Stimulated activated memory B cell treated with anti-CD40 and anti-IgM and Interleukin-4, amounts not matched to agents 10 μg/mL and 1 μg/mL and 100 μg/mL, for 72 hours (primary cell): ENCODE measurements around the gene SYNPR.

Experiments used
- ATAC-seq: fragments of 150-1000 bp; cut with Tn5 transposase; 2 replicates; pipeline ENCODE4 v1.10.0; 2021
- H3K27ac Mint-ChIP-seq: one replicate; pipeline ENCODE4 v1.8.0; 2022; ENCODE audit warnings: mild to moderate bottlenecking, mixed read lengths
- H3K27me3 Mint-ChIP-seq: one replicate; pipeline ENCODE4 v1.8.0; 2022; ENCODE audit warnings: mixed read lengths
- H3K36me3 Mint-ChIP-seq: one replicate; pipeline ENCODE4 v1.8.0; 2022; ENCODE audit warnings: mixed read lengths
- H3K4me1 Mint-ChIP-seq: one replicate; pipeline ENCODE4 v1.8.0; 2022; ENCODE audit warnings: mixed read lengths
- H3K4me3 Mint-ChIP-seq: one replicate; pipeline ENCODE4 v1.8.0; 2022; ENCODE audit warnings: mild to moderate bottlenecking, moderate library complexity, mixed read lengths
- H3K9me3 Mint-ChIP-seq: one replicate; pipeline ENCODE4 v1.8.0; 2022; ENCODE audit warnings: mixed read lengths

The SYNPR gene

GRCh38 chr3:63562323-63562722 lies 284.2 kb downstream of the SYNPR start:
- no peaks in the 10 kb centered on the region for H3K9me3 Mint-ChIP-seq
- no peaks in the 10 kb centered on the region for H3K4me1 Mint-ChIP-seq
- ATAC-seq: no peak
- no peak overlapping the region for H3K27ac Mint-ChIP-seq
- H3K4me3 Mint-ChIP-seq: no peak overlapping the region
- no peaks in the 10 kb centered on the region for H3K27me3 Mint-ChIP-seq
- H3K36me3 Mint-ChIP-seq: no peaks in the 10 kb centered on the region

GRCh38 chr3:63563572-63563971 lies 285.5 kb downstream of the SYNPR start:
- no peak for ATAC-seq
- H3K4me3 Mint-ChIP-seq: no peak overlapping the region
- no peaks in the 10 kb centered on the region for H3K9me3 Mint-ChIP-seq
- H3K4me1 Mint-ChIP-seq: no peaks in the 10 kb centered on the region
- H3K27ac Mint-ChIP-seq: no peak overlapping the region
- no peaks in the 10 kb centered on the region for H3K27me3 Mint-ChIP-seq
- no peaks in the 10 kb centered on the region for H3K36me3 Mint-ChIP-seq

GRCh38 chr3:63565220-63565619 lies 287.1 kb downstream of the SYNPR start:
- no peaks in the 10 kb centered on the region for H3K4me1 Mint-ChIP-seq
- no peak for ATAC-seq
- no peak overlapping the region for H3K4me3 Mint-ChIP-seq
- H3K9me3 Mint-ChIP-seq: no peaks in the 10 kb centered on the region
- H3K27ac Mint-ChIP-seq: no peak overlapping the region
- H3K27me3 Mint-ChIP-seq: no peaks in the 10 kb centered on the region
- H3K36me3 Mint-ChIP-seq: no peaks in the 10 kb centered on the region

- no peak overlapping the region for H3K4me3 Mint-ChIP-seq
- H3K9me3 Mint-ChIP-seq: no peaks in the 10 kb centered on the region
- no peaks in the 10 kb centered on the region for H3K27me3 Mint-ChIP-seq
- no peaks in the 10 kb centered on the region for H3K36me3 Mint-ChIP-seq
- no peaks in the 10 kb centered on the region for H3K4me1 Mint-ChIP-seq
- H3K27ac Mint-ChIP-seq: no peak overlapping the region
- ATAC-seq: no peak
Measured at GRCh38 chr3:63571682-63572081, 293.6 kb downstream of the SYNPR start.

GRCh38 chr3:63576846-63577245 lies 298.7 kb downstream of the SYNPR start:
- ATAC-seq: no peak
- Mint-ChIP-seq H3K9me3 (no peaks in the 10 kb centered on the region), H3K27ac (no peak overlapping the region), H3K4me3 (no peak overlapping the region), H3K27me3 (no peaks in the 10 kb centered on the region), H3K36me3 (no peaks in the 10 kb centered on the region), H3K4me1 (no peaks in the 10 kb centered on the region)

- no peaks in the 10 kb centered on the region for H3K36me3 Mint-ChIP-seq
- no peaks in the 10 kb centered on the region for H3K9me3 Mint-ChIP-seq
- H3K4me1 Mint-ChIP-seq: no peaks in the 10 kb centered on the region
- H3K4me3 Mint-ChIP-seq: no peak overlapping the region
- no peak for ATAC-seq
- no peak overlapping the region for H3K27ac Mint-ChIP-seq
- H3K27me3 Mint-ChIP-seq: no peaks in the 10 kb centered on the region
Measured at GRCh38 chr3:63578858-63579257, 300.8 kb downstream of the SYNPR start.

- Mint-ChIP-seq H3K9me3 (no peaks in the 10 kb centered on the region), H3K4me1 (no peaks in the 10 kb centered on the region), H3K27me3 (no peaks in the 10 kb centered on the region), H3K27ac (no peak overlapping the region), H3K4me3 (no peak overlapping the region), H3K36me3 (no peaks in the 10 kb centered on the region)
- no peak for ATAC-seq
Measured at GRCh38 chr3:63580151-63580550, 302.0 kb downstream of the SYNPR start.

GRCh38 chr3:63582943-63583500 lies 304.9 kb downstream of the SYNPR start:
- no peaks in the 10 kb centered on the region for H3K27me3 Mint-ChIP-seq
- no peaks in the 10 kb centered on the region for H3K36me3 Mint-ChIP-seq
- H3K27ac Mint-ChIP-seq: no peak overlapping the region
- H3K9me3 Mint-ChIP-seq: no peaks in the 10 kb centered on the region
- H3K4me1 Mint-ChIP-seq: no peaks in the 10 kb centered on the region
- ATAC-seq: no peak
- no peak overlapping the region for H3K4me3 Mint-ChIP-seq

GRCh38 chr3:63584681-63585080 lies 306.6 kb downstream of the SYNPR start:
- Mint-ChIP-seq H3K4me3 (no peak overlapping the region), H3K27me3 (no peaks in the 10 kb centered on the region), H3K4me1 (no peaks in the 10 kb centered on the region), H3K36me3 (no peaks in the 10 kb centered on the region), H3K27ac (no peak overlapping the region), H3K9me3 (no peaks in the 10 kb centered on the region)
- ATAC-seq: no peak

GRCh38 chr3:63585927-63586326 lies 307.8 kb downstream of the SYNPR start:
- Mint-ChIP-seq H3K36me3 (no peaks in the 10 kb centered on the region), H3K4me1 (no peaks in the 10 kb centered on the region), H3K9me3 (no peaks in the 10 kb centered on the region), H3K27ac (no peak overlapping the region), H3K27me3 (no peaks in the 10 kb centered on the region), H3K4me3 (no peak overlapping the region)
- no peak for ATAC-seq

GRCh38 chr3:63588895-63589294 lies 310.8 kb downstream of the SYNPR start:
- no peak overlapping the region for H3K4me3 Mint-ChIP-seq
- no peaks in the 10 kb centered on the region for H3K27me3 Mint-ChIP-seq
- no peak overlapping the region for H3K27ac Mint-ChIP-seq
- H3K4me1 Mint-ChIP-seq: no peaks in the 10 kb centered on the region
- H3K36me3 Mint-ChIP-seq: no peaks in the 10 kb centered on the region
- ATAC-seq: no peak
- H3K9me3 Mint-ChIP-seq: no peaks in the 10 kb centered on the region

GRCh38 chr3:63593779-63594178 lies 315.7 kb downstream of the SYNPR start:
- no peaks in the 10 kb centered on the region for H3K27me3 Mint-ChIP-seq
- no peaks in the 10 kb centered on the region for H3K36me3 Mint-ChIP-seq
- H3K4me1 Mint-ChIP-seq: no peaks in the 10 kb centered on the region
- no peak for ATAC-seq
- H3K4me3 Mint-ChIP-seq: no peak overlapping the region
- H3K27ac Mint-ChIP-seq: no peak overlapping the region
- peaks cover 3% of the 10 kb centered on the region for H3K9me3 Mint-ChIP-seq

- H3K27me3 Mint-ChIP-seq: no peaks in the 10 kb centered on the region
- no peak for ATAC-seq
- no peak overlapping the region for H3K4me3 Mint-ChIP-seq
- H3K27ac Mint-ChIP-seq: no peak overlapping the region
- no peaks in the 10 kb centered on the region for H3K36me3 Mint-ChIP-seq
- H3K9me3 Mint-ChIP-seq: peaks cover 3% of the 10 kb centered on the region
- no peaks in the 10 kb centered on the region for H3K4me1 Mint-ChIP-seq
Measured at GRCh38 chr3:63595221-63595620, 317.1 kb downstream of the SYNPR start.

- ATAC-seq: no peak
- Mint-ChIP-seq H3K4me1 (no peaks in the 10 kb centered on the region), H3K9me3 (peaks cover 11% of the 10 kb centered on the region), H3K36me3 (no peaks in the 10 kb centered on the region), H3K27me3 (no peaks in the 10 kb centered on the region), H3K4me3 (no peak overlapping the region), H3K27ac (no peak overlapping the region)
Measured at GRCh38 chr3:63597019-63597418, 318.9 kb downstream of the SYNPR start.

GRCh38 chr3:63607716-63608115 lies 329.6 kb downstream of the SYNPR start:
- no peak for ATAC-seq
- Mint-ChIP-seq H3K27me3 (peaks cover 4% of the 10 kb centered on the region), H3K9me3 (peaks cover 2% of the 10 kb centered on the region), H3K4me1 (no peaks in the 10 kb centered on the region), H3K36me3 (no peaks in the 10 kb centered on the region), H3K27ac (no peak overlapping the region), H3K4me3 (no peak overlapping the region)

GRCh38 chr3:63609408-63609807 lies 331.3 kb downstream of the SYNPR start:
- H3K4me1 Mint-ChIP-seq: no peaks in the 10 kb centered on the region
- no peaks in the 10 kb centered on the region for H3K36me3 Mint-ChIP-seq
- no peak overlapping the region for H3K27ac Mint-ChIP-seq
- ATAC-seq: no peak
- H3K27me3 Mint-ChIP-seq: peaks cover 13% of the 10 kb centered on the region
- H3K9me3 Mint-ChIP-seq: peaks cover 3% of the 10 kb centered on the region
- H3K4me3 Mint-ChIP-seq: no peak overlapping the region

- H3K9me3 Mint-ChIP-seq: peaks cover 3% of the 10 kb centered on the region
- no peak overlapping the region for H3K27ac Mint-ChIP-seq
- ATAC-seq: no peak
- H3K36me3 Mint-ChIP-seq: no peaks in the 10 kb centered on the region
- no peaks in the 10 kb centered on the region for H3K4me1 Mint-ChIP-seq
- no peak overlapping the region for H3K4me3 Mint-ChIP-seq
- H3K27me3 Mint-ChIP-seq: peaks cover 13% of the 10 kb centered on the region
Measured at GRCh38 chr3:63609834-63610233, 331.7 kb downstream of the SYNPR start.
